HepG2 (cell line): ENCODE results near the gene FASTK. TPM values are rescaled to one million over a fixed set of nuclear protein-coding genes. Genes with fewer than 3 reads are reported as not detected.

Experiments
- EP300 ChIP-seq, 3 experiments: sonication (generic) in 1 of 3; formaldehyde crosslinking in 1 of 3; IDR thresholded peaks; 2 replicates each; pipeline versions ENCODE4 v1.5.1 to v1.6.1; 2011 to 2020; ENCODE audit warnings: low read depth in 2 of 3, low read length in 2 of 3, borderline replicate concordance in 1 of 3, improper control_type of control experiment in 1 of 3, mild to moderate bottlenecking in 1 of 3, missing genetic modification reagents in 1 of 3, moderate library complexity in 1 of 3
- FOXP1 ChIP-seq, 2 experiments: fragments of 450-650 bp in 1 of 2; IDR thresholded peaks; 2 replicates each; pipeline ENCODE4 v1.6.1; 2017 to 2018; ENCODE audit warnings: antibody characterized with exemption in 1 of 2
- FUBP1 ChIP-seq: sonication (generic); formaldehyde crosslinking; IDR thresholded peaks from 2 replicates; pipeline ENCODE4 v1.5.1; 2020; ENCODE audit warnings: missing genetic modification reagents, mild to moderate bottlenecking, borderline replicate concordance
- HMG20B ChIP-seq: conservative IDR thresholded peaks from 2 replicates; pipeline ENCODE4 v1.6.1; 2016; ENCODE audit warnings: missing genetic modification reagents, missing compliant biosample characterization
- LBX2 ChIP-seq: sonication (generic); formaldehyde crosslinking; IDR thresholded peaks from 2 replicates; pipeline ENCODE4 v1.5.0; 2020; ENCODE audit warnings: missing genetic modification reagents, mild to moderate bottlenecking, borderline replicate concordance
- MXD3 ChIP-seq: IDR thresholded peaks from 2 replicates; pipeline ENCODE4 v1.6.1; 2016; ENCODE audit warnings: mild to moderate bottlenecking, missing biosample characterization, missing genetic modification reagents
- NCOR1 ChIP-seq: fragments of 200-600 bp; sonication (generic); IDR thresholded peaks from 2 replicates; pipeline ENCODE4 v1.7.0; 2017; ENCODE audit warnings: antibody characterized with exemption, low read length, borderline replicate concordance
- NFIB ChIP-seq: sonication (generic); formaldehyde crosslinking; IDR thresholded peaks from 2 replicates; pipeline ENCODE4 v1.9.0; 2021; ENCODE audit warnings: missing genetic modification reagents, mild to moderate bottlenecking, borderline replicate concordance
- NR2C2 ChIP-seq: sonication (generic); formaldehyde crosslinking; IDR thresholded peaks from 2 replicates; pipeline ENCODE4 v1.4.0; 2020; ENCODE audit warnings: missing genetic modification reagents, mild to moderate bottlenecking, moderate library complexity, borderline replicate concordance
- POLR2A ChIP-seq, 2 experiments: IDR thresholded peaks; 2 replicates each; pipeline ENCODE4 v1.6.1; 2011; ENCODE audit warnings: low read depth in 2 of 2, low read length in 2 of 2, mild to moderate bottlenecking in 1 of 2, moderate library complexity in 1 of 2; ENCODE audit not compliant: insufficient read depth in 1 of 2
- TBL1XR1 ChIP-seq: fragments of 150-350 bp; IDR thresholded peaks from 2 replicates; pipeline ENCODE4 v1.6.1; 2014; ENCODE audit warnings: borderline replicate concordance, low read length; ENCODE audit not compliant: partially characterized antibody
- TBX3 ChIP-seq: fragments of 450-650 bp; IDR thresholded peaks from 2 replicates; pipeline ENCODE4 v1.6.1; 2017; ENCODE audit warnings: antibody characterized with exemption, mild to moderate bottlenecking, inconsistent platforms, borderline replicate concordance
- TERF1 ChIP-seq: sonication (generic); formaldehyde crosslinking; IDR thresholded peaks from 2 replicates; pipeline ENCODE4 v1.8.0; 2022; ENCODE audit warnings: mild to moderate bottlenecking, missing genetic modification reagents, moderate library complexity
- ZFAT ChIP-seq: sonication (generic); formaldehyde crosslinking; conservative IDR thresholded peaks from 2 replicates; pipeline ENCODE4 v1.8.1; 2023; ENCODE audit warnings: missing genetic modification reagents, inconsistent platforms
- ZNF263 ChIP-seq: sonication (generic); formaldehyde crosslinking; IDR thresholded peaks from 2 replicates; pipeline ENCODE4 v1.4.0; 2020; ENCODE audit warnings: missing genetic modification reagents
- ZNF264 ChIP-seq: sonication (generic); formaldehyde crosslinking; IDR thresholded peaks from 2 replicates; pipeline ENCODE4 v1.4.0; 2020; ENCODE audit warnings: missing genetic modification reagents
- ZNF644 ChIP-seq: IDR thresholded peaks from 2 replicates; pipeline ENCODE4 v1.6.1; 2016; ENCODE audit warnings: low read depth
- ZNF646 ChIP-seq: sonication (generic); formaldehyde crosslinking; IDR thresholded peaks from 2 replicates; pipeline ENCODE4 v1.9.0; 2021; ENCODE audit warnings: mild to moderate bottlenecking, missing genetic modification reagents
- polyA plus RNA-seq, 8 experiments: library from polyadenylated mRNA; depleted of rRNA in 3 of 8; stranded (reverse) in 7 of 8; unstranded in 1 of 8; fragments of >200 nt; fragmentation: Illumina TruSeq in 4 of 8; extraction: Trizol in 4 of 8; gene quantifications; 2 replicates each; pipeline versions ENCODE4 v1.2.1 to v1.2.3, GENCODE V29; 2011 to 2016; ENCODE audit warnings: low read depth in 4 of 8, missing spikeins in 1 of 8, mixed read lengths in 1 of 8; ENCODE audit not compliant: insufficient read depth in 1 of 8
- total RNA-seq, 5 experiments: library from RNA; depleted of rRNA; stranded (reverse); fragments of >200 nt; fragmentation: Illumina TruSeq; extraction: Trizol; gene quantifications; 2 replicates each; pipeline ENCODE4 v1.2.3, GENCODE V29; 2016; ENCODE audit warnings: low read depth in 1 of 5

Gene FASTK
- total and polyA plus RNA-seq, 2 of the 13 experiments (the other 11 are each of a cell fraction or from before 2014, with no cell fraction given), result 52.9 to 55.7 TPM

GRCh38 chr7:151062399-151063211 is 18.0 kb downstream of the FASTK start (continued):
- TF ChIP-seq HMG20B (CRISPR knock-in tag), result no peak
- TF ChIP-seq NFIB (CRISPR knock-in tag), result no peak
- no peak for TF ChIP-seq ZFAT (CRISPR knock-in tag)
- peak; percentile 61; the same call in 1 of the 2 replicates for TF ChIP-seq NR2C2
- no peak for TF ChIP-seq LBX2 (CRISPR knock-in tag)
- no peak for TF ChIP-seq FUBP1 (CRISPR knock-in tag)
- no peak for TF ChIP-seq ZNF644
- TF ChIP-seq POLR2A (IDR thresholded peaks at IDR 0.05; ENCODE audit: insufficient read depth in 1 of 2, low read depth in 2 of 2, low read length in 2 of 2), result peak in 1 of 2 experiments; percentile 81; a peak in 2 of 4 replicates
- TF ChIP-seq NCOR1, result peak; percentile 64; the same call in 1 of the 2 replicates
- TF ChIP-seq ZNF264 (CRISPR knock-in tag), result no peak
- no peak for TF ChIP-seq ZNF646
- TF ChIP-seq TERF1 (CRISPR knock-in tag), result no peak
- TF ChIP-seq EP300 (IDR thresholded peaks at IDR 0.05; ENCODE audit: low read depth in 2 of 2, low read length in 2 of 2), result peak in 1 of 2 experiments; percentile 29; a peak in 1 of 4 replicates
- TF ChIP-seq EP300 (CRISPR knock-in tag; IDR thresholded peaks at IDR 0.05; ENCODE audit: borderline replicate concordance), result no peak
- no peak for TF ChIP-seq TBL1XR1
- peak; percentile 77 for TF ChIP-seq MXD3 (CRISPR knock-in tag)
- no peak; the same call in 1 of the 2 replicates for TF ChIP-seq TBX3
- no peak for TF ChIP-seq ZNF263 (CRISPR knock-in tag)
- no peak for TF ChIP-seq FOXP1 (IDR thresholded peaks at IDR 0.05)
- TF ChIP-seq FOXP1 (CRISPR knock-in tag; IDR thresholded peaks at IDR 0.05), result no peak
